Loucy (cell line): ENCODE measurements around the gene POMT2.

Experiments used
- H2AFZ ChIP-seq: fragments of 200-600 bp; sonication (generic); 2 replicates; pipeline ENCODE4 v1.6.0; 2016; ENCODE audit warnings: antibody characterized with exemption, mild to moderate bottlenecking, low read length, moderate library complexity
- H3F3A ChIP-seq: fragments of 200-600 bp; 2 replicates; pipeline ENCODE4 v1.6.0; 2016; ENCODE audit warnings: antibody characterized with exemption, low read depth, mild to moderate bottlenecking
- H3K27me3 ChIP-seq: fragments of 200-600 bp; sonication (generic); 2 replicates; pipeline ENCODE4 v1.6.1; 2014; ENCODE audit warnings: low read length, mild to moderate bottlenecking; ENCODE audit not compliant: insufficient read depth, poor library complexity, severe bottlenecking
- H3K36me3 ChIP-seq: fragments of 200-600 bp; sonication (generic); 2 replicates; pipeline ENCODE4 v1.6.1; 2016; ENCODE audit warnings: low read length; ENCODE audit not compliant: insufficient read depth
- H3K4me1 ChIP-seq: fragments of 200-600 bp; sonication (generic); 2 replicates; pipeline ENCODE4 v1.5.1; 2014; ENCODE audit warnings: low read length, mild to moderate bottlenecking; ENCODE audit not compliant: insufficient read depth, poor library complexity, severe bottlenecking
- H3K4me2 ChIP-seq: fragments of 200-600 bp; sonication (generic); 2 replicates; pipeline ENCODE4 v1.6.0; 2014; ENCODE audit warnings: antibody characterized with exemption, low read length, low read depth, mild to moderate bottlenecking; ENCODE audit not compliant: poor library complexity, severe bottlenecking
- H3K4me3 ChIP-seq: fragments of 200-600 bp; sonication (generic); 2 replicates; pipeline ENCODE4 v1.5.1; 2014; ENCODE audit warnings: low read length, mild to moderate bottlenecking, mixed read lengths; ENCODE audit not compliant: poor library complexity, severe bottlenecking
- H3K79me2 ChIP-seq: fragments of 200-600 bp; sonication (generic); 2 replicates; pipeline ENCODE4 v1.6.1; 2014; ENCODE audit warnings: low read length; ENCODE audit not compliant: insufficient read depth
- H3K9ac ChIP-seq: fragments of 200-600 bp; sonication (generic); 2 replicates; pipeline ENCODE4 v1.6.0; 2014; ENCODE audit warnings: mild to moderate bottlenecking, low read depth, low read length, moderate library complexity; ENCODE audit not compliant: poor library complexity, severe bottlenecking
- H3K9me2 ChIP-seq: fragments of 200-600 bp; sonication (generic); replicated peaks from 2 replicates; pipeline ENCODE4 v1.6.1; 2016; ENCODE audit warnings: low read depth, low read length, mixed read lengths
- H3K9me3 ChIP-seq: fragments of 200-600 bp; sonication (generic); 2 replicates; pipeline ENCODE4 v1.6.1; 2014; ENCODE audit warnings: mild to moderate bottlenecking, antibody characterized with exemption, low read length, low read depth; ENCODE audit not compliant: insufficient read depth
- H4K20me1 ChIP-seq: fragments of 200-600 bp; sonication (generic); 2 replicates; pipeline ENCODE4 v1.6.0; 2014; ENCODE audit warnings: antibody characterized with exemption, low read length, mild to moderate bottlenecking; ENCODE audit not compliant: insufficient read depth, poor library complexity, severe bottlenecking
- CTCF ChIP-seq: fragments of 200-600 bp; sonication (generic); conservative IDR thresholded peaks from 2 replicates; pipeline ENCODE4 v1.5.1; 2014; ENCODE audit warnings: mild to moderate bottlenecking, antibody characterized with exemption, low read length
- EZH2phosphoT487 ChIP-seq: fragments of 200-600 bp; IDR thresholded peaks from 2 replicates; pipeline ENCODE4 v1.6.1; 2018; ENCODE audit warnings: antibody characterized with exemption, mild to moderate bottlenecking, moderate library complexity, borderline replicate concordance

The POMT2 gene

GRCh38 chr14:77286576-77286975 lies 34.1 kb downstream of the POMT2 start:
- H3K36me3 ChIP-seq: peaks cover 48% of the 10 kb centered on the region; the same call in 1 of the 2 replicates
- no peak overlapping the region for H3K9ac ChIP-seq
- no peaks in the 10 kb centered on the region for H3K27me3 ChIP-seq
- H3K4me1 ChIP-seq: no peaks in the 10 kb centered on the region
- H3F3A ChIP-seq: no peaks in the 10 kb centered on the region
- no peaks in the 10 kb centered on the region for H3K9me3 ChIP-seq
- H3K9me2 ChIP-seq: no peaks in the 10 kb centered on the region
- no peak overlapping the region for H2AFZ ChIP-seq
- H3K4me2 ChIP-seq: no peak overlapping the region
- H3K79me2 ChIP-seq: no peaks in the 10 kb centered on the region
- no peaks in the 10 kb centered on the region for H4K20me1 ChIP-seq
- no peak overlapping the region for H3K4me3 ChIP-seq
- no peak for TF ChIP-seq CTCF
- no peak for TF ChIP-seq EZH2phosphoT487

- Histone ChIP-seq H3K9ac (no peak overlapping the region), H3K79me2 (no peaks in the 10 kb centered on the region), H3K36me3 (peaks cover 44% of the 10 kb centered on the region; the same call in 1 of the 2 replicates), H3K9me3 (no peaks in the 10 kb centered on the region), H3K9me2 (no peaks in the 10 kb centered on the region), H3K4me1 (no peaks in the 10 kb centered on the region), H2AFZ (no peak overlapping the region), H3K27me3 (no peaks in the 10 kb centered on the region), H4K20me1 (no peaks in the 10 kb centered on the region), H3K4me2 (no peak overlapping the region), H3F3A (no peaks in the 10 kb centered on the region), H3K4me3 (no peak overlapping the region)
- no peak for TF ChIP-seq CTCF
- TF ChIP-seq EZH2phosphoT487: no peak
These were observed 36.2 kb downstream of the POMT2 start for GRCh38 chr14:77284466-77284865.

GRCh38 chr14:77284066-77284465 lies 36.6 kb downstream of the POMT2 start:
- Histone ChIP-seq H3K4me1 (no peaks in the 10 kb centered on the region), H3K4me3 (no peak overlapping the region), H3K4me2 (no peak overlapping the region), H3K9me3 (no peaks in the 10 kb centered on the region), H3K36me3 (peaks cover 44% of the 10 kb centered on the region; the same call in 1 of the 2 replicates), H4K20me1 (no peaks in the 10 kb centered on the region), H3F3A (no peaks in the 10 kb centered on the region), H3K9ac (no peak overlapping the region), H3K27me3 (no peaks in the 10 kb centered on the region), H3K9me2 (no peaks in the 10 kb centered on the region), H2AFZ (no peak overlapping the region), H3K79me2 (no peaks in the 10 kb centered on the region)
- TF ChIP-seq EZH2phosphoT487 (no peak), CTCF (no peak)
